Limb (tissue), 2 donors: ENCODE results near the gene TUBD1.
"Not testable (repeated sequence)": the region's sequence is repeated elsewhere in the genome, so short reads cannot be mapped to it uniquely, and the experiment has no call there.

Experiments used
- DNase-seq, 2 donors: peaks; one replicate each; pipeline ENCODE4 v3.0.0-alpha.2; 2016; ENCODE audit errors: extremely low spot score in 2 of 2

The TUBD1 gene

DNA sequence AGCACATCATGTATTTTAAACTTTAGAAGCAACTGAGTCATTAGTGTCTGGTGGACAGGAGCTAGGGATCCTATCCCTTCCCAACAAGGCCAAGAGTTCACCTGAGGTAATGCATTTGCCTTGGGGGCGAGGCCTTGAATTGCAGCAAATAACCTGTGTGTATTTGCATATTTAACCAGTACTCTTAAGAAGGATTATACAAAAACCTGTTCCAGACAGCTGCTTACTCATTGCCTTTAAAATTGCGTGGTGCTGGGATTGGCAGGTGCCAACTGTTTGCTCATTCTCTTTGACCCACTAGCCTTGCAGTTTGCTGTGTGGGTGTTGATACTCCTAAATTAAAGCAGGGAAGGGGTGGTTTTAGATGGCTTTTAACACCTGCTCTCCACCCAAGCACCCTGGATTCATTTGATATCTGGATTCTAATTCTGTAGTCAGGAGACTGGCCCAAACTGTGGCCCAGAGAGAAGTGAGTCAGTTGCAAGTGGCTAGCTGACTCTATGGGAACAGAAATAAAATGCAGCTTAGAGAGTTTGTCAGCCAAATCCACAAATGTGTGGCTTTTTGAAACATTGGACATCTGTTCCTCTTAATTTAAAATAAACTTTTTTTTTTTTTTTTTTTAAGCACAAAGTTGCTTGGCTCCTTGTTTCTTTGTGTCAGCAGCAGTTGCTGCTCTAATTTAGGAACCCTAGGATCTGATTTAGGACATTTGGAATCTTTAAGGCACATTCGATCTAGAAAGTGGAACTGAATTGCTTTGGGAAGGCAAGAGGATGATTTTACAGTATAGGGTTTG is 46.9 kb downstream of the TUBD1 start:
- DNase-seq, result no peak

DNA sequence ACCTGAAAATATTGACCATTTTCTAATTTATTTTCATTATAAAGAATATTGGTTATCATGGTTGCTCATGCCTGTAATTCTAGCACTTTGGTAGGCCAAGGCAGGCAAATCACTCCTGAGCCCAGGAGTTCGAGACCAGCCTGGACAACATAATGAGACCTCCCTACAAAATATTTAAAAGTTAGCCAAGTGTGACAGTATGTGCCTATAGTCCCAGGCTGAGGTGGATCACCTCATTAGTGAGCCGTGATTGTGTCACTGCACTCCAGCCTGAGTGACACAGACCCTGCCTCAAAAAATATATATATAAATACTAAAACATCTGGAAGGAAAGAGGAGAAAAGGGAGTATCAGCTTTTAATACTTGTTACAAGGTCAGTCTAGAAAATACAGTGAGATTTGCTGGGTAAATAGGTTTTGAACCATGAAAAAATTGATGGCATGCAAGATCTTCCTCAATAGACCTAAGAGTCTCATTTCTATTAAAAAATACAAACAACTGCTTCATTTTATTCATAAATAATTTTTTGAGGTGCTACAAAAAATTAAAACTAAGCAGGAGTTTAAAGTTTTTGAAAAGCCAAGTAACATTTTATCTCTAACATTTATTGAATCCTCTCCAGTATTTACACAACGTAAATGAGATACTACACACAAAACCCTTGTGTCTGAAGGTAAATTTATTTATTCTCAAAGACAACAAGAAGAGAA is 47.7 kb downstream of the TUBD1 start:
- DNase-seq, result peak in 1 of 2 donors; percentile 5

- DNase-seq, result no peak
These were observed 49.7 kb downstream of the TUBD1 start for GRCh38 chr17:59842901-59843652.

DNA sequence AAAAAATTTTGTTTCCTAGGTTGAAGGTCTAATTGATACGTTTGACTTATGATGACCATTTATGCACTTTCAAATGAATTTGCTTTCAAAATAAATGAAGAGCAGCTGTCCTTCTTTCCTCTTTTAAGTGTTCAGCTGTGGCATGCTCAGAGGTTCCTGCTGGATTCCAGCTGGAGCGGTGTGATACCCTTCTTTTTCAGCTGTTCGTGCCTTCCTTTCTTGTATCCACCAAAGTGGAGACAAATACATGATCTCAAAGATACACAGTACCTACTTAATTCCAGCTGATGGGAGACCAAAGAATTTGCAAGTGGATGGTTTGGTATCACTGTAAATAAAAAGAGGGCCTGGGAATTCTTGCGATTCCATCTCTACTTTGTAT is 50.9 kb downstream of the TUBD1 start:
- not testable (repeated sequence) for DNase-seq

DNA sequence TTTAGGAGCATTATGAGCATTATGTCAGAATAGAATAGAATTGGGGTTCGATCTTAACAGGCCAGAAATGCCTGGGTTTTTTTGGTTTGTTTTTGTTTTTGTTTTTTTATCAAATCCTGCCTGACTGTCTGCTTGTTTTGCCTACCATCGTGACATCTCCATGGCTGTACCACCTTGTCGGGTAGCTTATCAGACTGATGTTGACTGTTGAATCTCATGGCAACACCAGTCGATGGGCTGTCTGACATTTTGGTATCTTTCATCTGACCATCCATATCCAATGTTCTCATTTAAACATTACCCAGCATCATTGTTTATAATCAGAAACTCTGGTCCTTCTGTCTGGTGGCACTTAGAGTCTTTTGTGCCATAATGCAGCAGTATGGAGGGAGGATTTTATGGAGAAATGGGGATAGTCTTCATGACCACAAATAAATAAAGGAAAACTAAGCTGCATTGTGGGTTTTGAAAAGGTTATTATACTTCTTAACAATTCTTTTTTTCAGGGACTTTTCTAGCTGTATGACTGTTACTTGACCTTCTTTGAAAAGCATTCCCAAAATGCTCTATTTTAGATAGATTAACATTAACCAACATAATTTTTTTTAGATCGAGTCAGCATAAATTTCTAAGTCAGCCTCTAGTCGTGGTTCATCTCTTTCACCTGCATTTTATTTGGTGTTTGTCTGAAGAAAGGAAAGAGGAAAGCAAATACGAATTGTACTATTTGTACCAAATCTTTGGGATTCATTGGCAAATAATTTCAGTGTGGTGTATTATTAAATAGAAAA is 51.5 kb downstream of the TUBD1 start:
- not testable (repeated sequence) for DNase-seq

- DNase-seq, result no peak
These were observed 52.2 kb downstream of the TUBD1 start for GRCh38 chr17:59840329-59841090.

GRCh38 chr17:59839651-59840328 is 53.0 kb downstream of the TUBD1 start:
- no peak for DNase-seq

DNA sequence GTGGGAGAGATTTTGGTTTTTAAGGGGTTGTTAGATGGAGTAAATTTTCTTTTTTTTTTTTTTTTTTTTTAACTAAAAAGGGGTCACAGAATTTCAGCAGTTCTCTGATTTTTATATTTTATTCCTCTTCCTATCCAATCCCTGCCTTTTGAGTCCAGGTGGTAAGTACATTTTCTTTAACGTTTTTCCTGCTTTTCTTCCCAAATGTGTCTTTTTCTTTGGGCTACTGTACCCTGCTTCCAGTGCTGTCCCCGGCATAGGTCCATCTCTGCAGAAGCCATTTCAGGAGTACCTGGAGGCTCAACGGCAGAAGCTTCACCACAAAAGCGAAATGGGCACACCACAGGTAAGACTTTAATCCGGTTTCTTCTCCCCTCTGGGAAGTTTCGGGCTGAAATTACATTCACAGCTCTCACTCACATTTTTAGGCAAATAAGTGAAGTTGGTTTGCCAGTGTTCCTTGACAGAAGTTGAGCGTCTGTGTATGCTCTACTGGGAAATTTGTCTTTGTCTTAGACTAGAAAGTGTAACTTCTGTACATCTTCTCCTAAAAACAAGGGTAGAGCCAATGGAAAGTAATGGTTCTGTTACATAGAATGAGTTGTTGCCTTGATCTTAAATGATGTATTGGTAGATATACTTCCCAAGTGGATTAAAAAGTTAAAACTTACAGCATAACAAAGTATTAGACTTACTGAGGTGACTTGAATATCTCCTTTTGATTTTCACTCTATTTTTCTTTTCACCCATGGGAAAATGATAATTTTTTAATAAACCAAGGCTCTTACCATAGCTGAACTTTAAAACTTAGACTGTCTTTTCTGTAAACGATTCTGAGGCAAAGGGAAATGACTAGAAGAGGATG is 54.5 kb downstream of the TUBD1 start:
- no peak for DNase-seq

GRCh38 chr17:59837308-59838051 is 55.3 kb downstream of the TUBD1 start:
- DNase-seq, result peak in 1 of 2 donors; percentile 92

DNA sequence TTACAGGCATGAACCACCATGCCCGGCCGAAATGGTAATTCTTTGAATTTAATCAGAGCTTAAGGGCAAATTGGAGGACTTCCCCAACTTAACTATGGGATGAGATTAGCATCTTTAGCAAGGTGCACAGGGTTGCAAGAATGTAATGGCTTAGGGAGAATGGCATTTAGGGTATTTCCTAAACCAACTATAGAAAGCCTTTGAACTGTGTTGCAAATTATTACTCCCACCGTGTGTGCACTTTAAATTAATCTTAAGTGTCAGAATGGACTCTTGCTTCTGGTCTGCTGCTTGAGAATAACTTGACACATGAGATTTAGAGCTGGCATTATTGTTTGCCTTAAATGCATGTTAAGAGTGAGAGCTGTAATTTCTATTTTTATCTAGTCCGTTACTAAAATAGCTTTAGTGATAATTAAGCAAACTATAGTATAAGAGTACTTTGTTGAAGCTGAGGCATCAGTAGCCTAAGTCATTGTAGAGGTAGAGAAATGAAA is 59.8 kb downstream of the TUBD1 start:
- DNase-seq, result no peak

DNA sequence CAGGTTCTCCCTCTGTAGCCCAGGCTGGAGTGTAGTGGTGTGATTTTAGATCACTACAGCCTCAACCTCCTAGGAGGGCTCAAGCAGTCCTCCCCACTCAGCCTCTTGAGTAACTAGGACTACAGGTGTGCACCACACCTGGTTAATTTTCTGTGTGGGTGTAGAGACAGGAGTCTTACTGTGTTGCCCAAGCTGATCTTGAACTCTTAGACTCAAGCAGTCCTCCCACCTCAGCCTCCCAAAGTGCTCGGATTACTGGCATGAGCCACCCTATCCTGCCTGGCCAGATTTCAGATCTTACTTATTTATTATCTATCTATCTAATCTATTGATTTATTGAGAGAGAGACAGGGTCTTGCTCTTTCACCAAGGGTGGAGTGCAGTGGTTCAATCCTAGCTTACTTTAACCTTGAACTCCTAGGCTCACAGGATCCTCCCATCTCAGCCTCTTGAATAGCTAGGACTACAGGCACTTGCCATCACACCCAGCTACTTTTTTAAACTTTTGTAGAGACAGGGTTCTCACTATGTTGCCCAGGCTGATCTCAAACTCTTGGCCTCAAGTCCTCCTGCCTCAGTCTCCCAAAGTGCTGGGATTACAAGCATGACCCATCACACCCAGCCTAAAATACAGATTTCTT is 61.8 kb downstream of the TUBD1 start:
- no peak for DNase-seq

DNA sequence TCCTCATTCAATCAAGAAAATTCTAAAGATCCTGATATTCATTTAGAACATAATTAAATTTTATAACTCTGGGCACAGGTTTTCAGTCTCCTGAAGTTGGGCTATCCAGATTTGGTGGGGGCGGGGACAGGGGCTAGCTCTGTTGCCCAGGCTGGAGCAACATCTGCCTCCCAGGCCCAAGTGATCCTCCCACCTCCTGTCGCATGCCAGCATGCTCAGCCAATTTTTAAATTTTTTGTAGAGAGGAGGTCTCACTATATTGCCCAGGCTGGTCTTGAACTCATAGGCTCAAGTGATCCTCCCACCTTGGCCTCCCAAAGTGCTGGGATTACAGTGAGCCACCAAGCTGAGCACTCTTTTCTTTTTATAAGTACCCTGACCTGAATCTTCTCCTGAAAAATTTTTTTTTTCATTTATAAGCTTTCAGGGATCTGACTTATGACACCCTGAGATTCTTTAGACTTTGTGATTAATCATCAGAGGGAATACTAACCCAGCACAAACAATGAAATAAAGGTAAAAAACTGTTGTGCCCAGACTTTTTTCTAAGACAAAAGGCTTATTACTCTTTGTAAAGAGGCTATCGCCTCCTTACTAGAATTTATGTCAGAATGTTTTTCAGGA is 62.6 kb downstream of the TUBD1 start:
- no peak for DNase-seq

- no peak for DNase-seq
These were observed 63.3 kb downstream of the TUBD1 start for GRCh38 chr17:59829217-59830006.

DNA sequence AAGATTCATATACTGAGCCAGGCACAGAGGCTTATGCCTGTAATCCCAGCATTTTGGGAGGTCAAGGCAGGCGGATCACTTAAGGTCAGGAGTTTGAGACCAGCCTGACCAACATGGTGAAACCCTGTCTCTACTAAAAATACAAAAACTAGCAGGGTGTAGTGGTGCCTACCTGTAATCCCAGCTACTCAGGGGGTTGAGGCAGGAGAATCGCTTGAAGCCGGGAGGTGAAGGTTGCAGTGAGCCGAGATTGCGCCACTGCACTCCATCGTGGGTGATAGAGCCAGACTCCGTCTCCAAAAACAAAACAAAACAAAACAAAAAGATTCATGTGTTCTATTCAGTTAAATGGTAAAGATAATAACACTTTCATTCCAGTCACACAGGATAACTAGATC is 63.9 kb downstream of the TUBD1 start:
- not testable (repeated sequence) for DNase-seq

GRCh38 chr17:59828478-59828760 is 64.3 kb downstream of the TUBD1 start:
- DNase-seq, result no peak

DNA sequence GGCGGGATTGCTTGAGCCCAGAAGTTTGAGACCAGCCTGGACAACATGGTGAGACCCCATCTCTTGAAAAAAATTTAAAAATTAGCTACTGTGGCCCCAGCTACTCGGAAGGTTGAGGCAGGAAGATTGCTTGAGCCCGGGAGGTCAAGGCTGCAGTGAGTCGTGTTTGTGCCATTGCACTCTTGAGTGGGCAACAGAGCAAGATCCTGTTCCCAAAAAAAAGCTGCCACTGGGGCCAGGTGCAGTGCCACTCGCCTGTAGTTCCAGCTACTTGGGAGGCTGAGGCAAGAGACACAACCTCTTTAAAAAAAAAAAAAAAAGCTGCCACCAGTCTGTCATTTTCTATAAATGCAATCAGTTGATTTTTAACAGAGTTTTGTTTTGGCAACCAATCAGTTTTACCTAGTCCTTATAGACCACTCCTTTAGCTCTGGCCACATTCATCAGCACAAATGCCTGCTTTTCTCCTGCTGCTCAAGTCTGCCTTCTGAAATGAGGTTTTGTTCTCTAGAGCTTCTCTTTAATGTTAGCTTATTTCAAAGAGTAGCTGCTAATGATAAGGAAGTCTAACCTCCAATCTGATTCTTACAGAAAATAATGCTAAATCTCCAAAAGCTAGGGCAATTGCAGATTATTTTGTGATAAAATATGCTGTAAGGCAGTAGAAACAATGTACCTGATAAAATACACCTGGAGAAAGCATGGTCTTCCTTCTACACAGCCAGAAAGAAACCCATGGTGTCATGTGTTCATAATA is 64.8 kb downstream of the TUBD1 start:
- DNase-seq, result no peak
